Stimulated activated CD4-positive, alpha-beta T cell treated with anti-CD3 and anti-CD28 coated beads, Interleukin-2, amount 100 ng/mL, for 4 hours (primary cell): ENCODE results near the gene PSMA5.

Experiments
- DNase-seq: peaks from one replicate; pipeline ENCODE4 v3.0.0-alpha.2; 2020; ENCODE audit warnings: low read depth

Gene PSMA5

GRCh38 chr1:109367626-109368025 is 58.6 kb downstream of the PSMA5 start:
- no peak for DNase-seq

- no peak for DNase-seq
Measured at GRCh38 chr1:109365642-109366204, 60.5 kb downstream of the PSMA5 start.

GRCh38 chr1:109361649-109362048 is 64.6 kb downstream of the PSMA5 start:
- no peak for DNase-seq

GRCh38 chr1:109361069-109361468 is 65.2 kb downstream of the PSMA5 start:
- DNase-seq: no peak

- no peak for DNase-seq
Measured at GRCh38 chr1:109357616-109358015, 68.6 kb downstream of the PSMA5 start.

- no peak for DNase-seq
Measured at GRCh38 chr1:109356915-109357314, 69.3 kb downstream of the PSMA5 start.

GRCh38 chr1:109356505-109356904 is 69.7 kb downstream of the PSMA5 start:
- no peak for DNase-seq

- DNase-seq: no peak
Measured at GRCh38 chr1:109354929-109355328, 71.3 kb downstream of the PSMA5 start.

GRCh38 chr1:109351457-109351856 is 74.8 kb downstream of the PSMA5 start:
- DNase-seq: no peak

- DNase-seq: no peak
Measured at GRCh38 chr1:109350655-109351054, 75.6 kb downstream of the PSMA5 start.

- no peak for DNase-seq
Measured at GRCh38 chr1:109350182-109350581, 76.1 kb downstream of the PSMA5 start.
